Stimulated activated CD4-positive, alpha-beta T cell treated with anti-CD3 and anti-CD28 coated beads, Interleukin-1b, Interleukin-23, amount 100 ng/mL, for 1 hour (primary cell): ENCODE data around the gene IGSF5.
"Not testable (repeated sequence)": the region's sequence is repeated elsewhere in the genome, so short reads cannot be mapped to it uniquely, and the experiment has no call there.

Source experiments
- DNase-seq, 2 donors: peaks; one replicate each; pipeline ENCODE4 v3.0.0-alpha.2; 2020; ENCODE audit warnings: low read depth in 2 of 2

IGSF5 gene

GRCh38 chr21:39738566-39738965 lies 6.4 kb upstream of the IGSF5 start:
- DNase-seq, result no peak

GRCh38 chr21:39739531-39739930 lies 5.5 kb upstream of the IGSF5 start:
- DNase-seq, result not testable (repeated sequence)

- not testable (repeated sequence) for DNase-seq
Measured at GRCh38 chr21:39742561-39742960, 2.4 kb upstream of the IGSF5 start.

- not testable (repeated sequence) for DNase-seq
Measured at GRCh38 chr21:39745332-39745731, 349 bp downstream of the IGSF5 start.

- DNase-seq, result no peak
Measured at GRCh38 chr21:39750670-39751069, 5.7 kb downstream of the IGSF5 start.

DNA sequence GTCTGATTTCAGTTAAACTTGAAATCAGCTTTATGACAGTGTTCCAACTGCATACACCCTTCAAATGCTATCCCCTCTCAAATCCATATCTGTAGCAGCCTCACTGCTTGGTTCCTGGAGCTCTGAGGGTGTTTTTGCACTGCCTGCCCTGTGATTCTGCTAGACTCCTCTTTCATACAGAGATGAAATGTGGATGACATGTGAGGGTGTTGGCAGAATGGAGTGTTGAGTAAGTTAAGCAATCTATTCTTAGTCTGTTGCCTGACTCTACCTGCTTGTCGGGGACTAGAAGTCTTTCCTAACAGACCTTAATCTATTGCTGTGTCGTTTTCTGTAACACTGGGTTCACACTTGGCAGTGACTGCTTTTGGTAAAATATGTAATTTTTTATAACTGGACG lies 9.8 kb downstream of the IGSF5 start:
- no peak for DNase-seq

- no peak for DNase-seq
Measured at GRCh38 chr21:39756285-39756684, 11.3 kb downstream of the IGSF5 start.

- no peak for DNase-seq
Measured at GRCh38 chr21:39763272-39763970, 18.4 kb downstream of the IGSF5 start.

GRCh38 chr21:39774227-39774626 lies 29.2 kb downstream of the IGSF5 start:
- DNase-seq, result no peak

DNA sequence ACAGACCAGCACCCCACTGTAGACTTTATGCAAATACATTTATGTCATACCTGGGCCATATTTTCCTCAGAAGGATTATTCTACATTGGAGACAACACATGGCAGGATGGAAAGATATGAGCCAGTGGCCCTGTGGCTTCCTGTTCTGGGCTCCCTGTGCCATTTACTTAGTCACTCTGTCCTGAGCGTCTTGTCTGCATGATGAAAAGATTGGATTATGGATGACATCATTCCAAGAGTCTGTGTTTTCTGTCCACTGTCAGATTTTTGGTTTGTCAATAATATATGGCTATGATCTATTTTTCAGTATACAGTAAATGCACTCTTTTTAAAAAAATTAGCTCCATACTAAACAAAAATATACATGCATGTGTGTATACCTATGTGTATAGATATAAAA lies 30.8 kb downstream of the IGSF5 start:
- no peak for DNase-seq

DNA sequence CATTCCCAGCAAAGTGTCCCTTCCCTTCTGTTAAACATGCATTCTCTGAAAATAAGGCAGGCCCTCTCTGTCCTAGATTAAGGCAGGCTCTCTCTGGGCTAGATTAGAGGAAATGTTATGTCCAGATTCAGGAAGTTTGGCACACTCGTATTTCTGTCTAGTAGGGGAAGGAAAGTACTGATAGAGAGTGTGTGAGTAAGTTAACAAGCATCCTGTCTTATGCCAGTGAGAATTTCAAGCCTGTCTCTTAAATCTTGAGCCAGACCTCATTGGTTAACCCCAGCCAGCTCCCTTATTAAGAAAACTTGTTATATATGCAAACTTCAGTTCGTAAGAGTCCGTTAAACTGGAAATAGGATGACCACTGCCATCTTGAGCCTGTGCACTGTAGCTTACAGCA lies 31.6 kb downstream of the IGSF5 start:
- DNase-seq, result no peak

GRCh38 chr21:39781331-39781730 lies 36.3 kb downstream of the IGSF5 start:
- no peak for DNase-seq

DNA sequence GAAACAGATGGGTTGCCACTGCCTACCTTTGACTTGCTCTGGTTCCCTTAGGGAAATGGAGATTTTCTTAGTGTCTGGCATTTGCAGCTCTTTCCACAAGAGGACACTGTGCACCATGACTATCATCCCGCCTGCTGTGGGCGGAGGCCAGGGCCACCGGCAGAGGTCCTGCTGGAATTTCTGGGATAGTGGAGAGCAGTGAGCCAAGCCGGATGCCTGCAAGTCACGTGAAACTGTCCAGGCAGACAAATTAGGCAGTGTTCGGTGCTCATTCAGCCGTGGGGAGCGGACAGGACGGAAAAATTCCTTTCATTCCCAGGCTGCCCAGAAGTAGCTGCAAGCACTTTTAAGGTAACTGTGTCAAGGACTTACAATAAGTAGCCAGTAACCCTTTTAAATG lies 43.4 kb downstream of the IGSF5 start:
- no peak for DNase-seq

- no peak for DNase-seq
Measured at GRCh38 chr21:39796466-39796865, 51.5 kb downstream of the IGSF5 start.

- no peak for DNase-seq
Measured at GRCh38 chr21:39799178-39799577, 54.2 kb downstream of the IGSF5 start.

DNA sequence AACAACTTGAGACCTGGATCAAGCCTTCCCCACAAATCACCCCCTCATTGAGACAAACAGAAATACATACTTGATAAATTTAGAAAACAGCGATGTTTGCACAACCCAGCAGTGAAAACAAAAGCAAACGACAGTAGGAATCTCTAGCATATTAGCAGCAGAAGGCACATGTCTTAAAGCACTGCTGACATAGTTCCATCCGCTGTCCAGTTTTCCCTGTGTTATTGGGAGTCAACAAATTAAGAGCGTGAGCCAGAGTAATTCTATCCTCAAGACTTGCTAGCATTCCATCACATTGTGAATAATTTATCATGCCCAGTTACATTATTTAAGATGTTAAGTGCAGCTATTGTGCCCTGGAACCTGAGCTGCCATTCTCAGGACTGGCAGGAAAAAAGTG lies 55.3 kb downstream of the IGSF5 start:
- DNase-seq, result no peak

DNA sequence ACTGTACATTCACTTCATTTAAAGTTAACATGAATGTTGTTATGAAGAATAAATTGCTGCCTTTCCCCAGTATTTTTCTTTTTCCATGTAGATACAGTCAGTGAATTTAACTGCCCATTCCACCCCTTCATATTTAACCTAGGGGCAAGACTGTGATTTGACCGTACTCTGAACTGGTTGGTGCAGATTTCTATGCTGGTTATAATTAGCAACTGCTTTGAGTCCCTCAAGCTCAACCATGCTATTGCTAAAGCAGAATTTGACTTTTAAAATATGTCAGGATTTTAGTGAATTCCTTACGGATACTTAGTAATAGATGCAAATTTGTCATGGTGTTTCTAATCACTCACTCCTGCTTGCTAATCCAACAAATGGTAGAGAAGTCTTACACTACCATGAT lies 57.2 kb downstream of the IGSF5 start:
- DNase-seq, result no peak

- no peak for DNase-seq
Measured at GRCh38 chr21:39803393-39803792, 58.4 kb downstream of the IGSF5 start.

DNA sequence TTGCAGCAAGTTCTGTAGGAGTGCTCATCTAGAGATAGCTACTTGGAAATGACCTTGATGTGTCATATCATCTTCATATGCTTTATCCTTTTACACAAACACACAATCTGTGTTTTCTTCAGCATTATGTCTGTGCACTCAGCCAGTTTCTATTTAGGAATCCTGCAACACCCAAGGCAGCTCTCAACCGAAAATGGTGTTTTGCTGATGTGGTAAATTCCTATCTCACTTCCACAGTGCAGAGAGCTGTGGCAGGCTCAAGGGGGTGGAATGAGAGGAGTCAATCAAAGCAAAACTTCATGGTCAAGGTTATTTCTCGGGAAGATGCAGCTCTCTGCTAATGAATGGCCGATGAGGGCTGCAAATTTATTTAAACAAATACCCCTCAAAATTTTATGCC lies 59.3 kb downstream of the IGSF5 start:
- DNase-seq, result no peak

DNA sequence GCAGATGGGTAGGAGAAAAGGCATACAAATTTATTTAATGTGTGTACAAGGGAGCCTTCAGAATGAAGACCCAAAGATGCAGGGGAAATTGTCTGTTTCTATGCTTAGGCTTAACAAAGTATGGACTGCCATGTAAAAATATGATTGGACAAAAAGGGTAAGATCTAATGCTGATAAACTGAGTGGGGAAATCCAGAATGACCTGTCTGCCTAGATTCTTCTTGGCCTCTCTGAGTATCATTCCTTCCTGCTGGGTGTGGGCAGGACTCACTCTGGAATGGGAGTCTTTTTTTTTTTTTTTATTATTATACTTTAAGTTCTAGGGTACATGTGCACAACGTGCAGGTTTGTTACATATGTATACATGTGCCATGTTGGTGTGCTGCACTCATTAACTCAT lies 61.0 kb downstream of the IGSF5 start:
- DNase-seq, result no peak

DNA sequence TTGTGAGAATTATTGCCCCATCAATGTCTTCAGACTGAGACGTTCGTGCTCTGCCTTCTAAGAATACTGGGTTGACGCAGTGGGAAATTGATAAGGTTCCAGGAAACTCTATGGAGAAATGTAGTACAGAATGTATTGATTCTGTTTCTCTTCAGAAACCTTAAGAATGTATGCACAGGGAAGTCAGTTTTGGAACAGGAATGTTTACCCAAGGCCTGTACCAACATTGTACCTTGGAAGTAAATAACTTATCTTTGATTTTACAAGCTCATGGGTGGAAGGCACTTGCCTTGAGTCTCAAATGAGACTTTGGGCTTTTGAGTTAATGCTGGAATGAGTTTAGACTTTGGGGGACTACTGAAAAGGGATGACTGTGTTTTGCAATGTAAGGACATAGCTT lies 62.8 kb downstream of the IGSF5 start:
- DNase-seq, result no peak

DNA sequence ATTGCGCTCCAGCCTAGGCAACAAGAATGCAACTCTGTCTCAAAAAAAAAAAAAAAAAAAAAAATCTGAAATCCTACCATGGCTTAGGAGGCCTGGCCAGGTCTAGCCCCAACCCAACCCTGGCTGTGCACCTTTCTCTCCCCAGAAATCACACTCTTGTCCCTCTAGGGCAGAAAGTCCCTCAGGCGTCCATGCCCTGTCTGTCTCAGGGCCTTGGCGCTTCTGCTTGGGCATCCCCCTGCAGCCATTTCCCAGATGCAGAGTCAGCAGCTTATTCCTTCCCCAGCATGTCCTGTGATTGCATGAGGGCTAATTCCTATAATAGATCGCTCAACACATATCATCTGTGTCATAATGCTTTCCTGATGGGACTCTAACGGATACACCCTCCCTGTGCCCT lies 65.0 kb downstream of the IGSF5 start:
- no peak for DNase-seq

GRCh38 chr21:39812983-39813382 lies 68.0 kb downstream of the IGSF5 start:
- no peak for DNase-seq

- no peak for DNase-seq
Measured at GRCh38 chr21:39818557-39818956, 73.6 kb downstream of the IGSF5 start.
